ENCODE results near the gene TAB2.

GRCh38 chr6:149441740-149442139, 124.2 kb downstream of the TAB2 start:
- no peak for TF ChIP-seq CTCF (IDR thresholded peaks at IDR 0.05)
- TF ChIP-seq POLR2A (IDR thresholded peaks at IDR 0.05), result no peak

Data from body of pancreas (tissue), 4 donors.